ENCODE measurements around the gene FAM118B.
A peak's percentile ranks its signal among the peaks of the same experiment; 100 is the strongest.
"Not testable (repeated sequence)": the region's sequence is repeated elsewhere in the genome, so short reads cannot be mapped to it uniquely, and the experiment has no call there.

Gene FAM118B

DNA sequence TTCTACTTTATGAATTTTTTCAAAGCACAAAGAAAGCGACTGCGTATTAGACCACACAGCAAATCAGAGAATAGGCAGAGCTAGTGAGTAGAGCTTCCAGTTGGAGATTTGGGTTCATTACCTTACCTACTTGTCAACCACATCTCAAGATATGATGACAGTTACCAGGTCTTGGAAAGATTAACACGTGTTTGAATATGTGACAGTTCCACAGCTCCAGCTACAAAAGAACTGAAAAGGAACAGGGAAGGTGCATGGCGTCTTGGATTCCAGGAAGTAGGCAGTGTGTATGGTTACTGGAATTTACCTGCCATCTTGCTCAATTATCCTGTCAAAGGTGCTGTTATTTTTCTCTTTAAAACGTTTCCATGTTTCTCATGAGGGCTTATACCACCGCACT lies 76.7 kb downstream of the FAM118B start:
- Histone ChIP-seq H3K36me3 (ENCODE audit: insufficient read depth, low read length) (no peaks in the 10 kb centered on the region), H3K27me3 (ENCODE audit: insufficient read depth, low read length) (no peaks in the 10 kb centered on the region), H3K4me3 (ENCODE audit: low read depth, low read length) (no peak overlapping the region), H3K79me2 (ENCODE audit: control insufficient read depth, insufficient read depth, low read length, unreplicated experiment) (peaks cover 7% of the 10 kb centered on the region), H3K27ac (ENCODE audit: low read depth, low read length) (no peak overlapping the region), H2AFZ (ENCODE audit: low read length, unreplicated experiment) (no peak overlapping the region), H3K4me1 (ENCODE audit: control insufficient read depth, insufficient read depth, low read length, unreplicated experiment) (no peaks in the 10 kb centered on the region)

GRCh38 chr11:126290887-126291286 lies 79.3 kb downstream of the FAM118B start:
- no peaks in the 10 kb centered on the region for H3K27me3 ChIP-seq (ENCODE audit: insufficient read depth, low read length)
- H3K27ac ChIP-seq (ENCODE audit: low read depth, low read length) = no peak overlapping the region
- peaks cover 5% of the 10 kb centered on the region; the same call in 1 of the 2 replicates for H3K36me3 ChIP-seq (ENCODE audit: insufficient read depth, low read length)
- peaks cover 4% of the 10 kb centered on the region for H3K79me2 ChIP-seq (ENCODE audit: control insufficient read depth, insufficient read depth, low read length, unreplicated experiment)
- H3K4me1 ChIP-seq (ENCODE audit: control insufficient read depth, insufficient read depth, low read length, unreplicated experiment) = no peaks in the 10 kb centered on the region
- no peak overlapping the region for H2AFZ ChIP-seq (ENCODE audit: low read length, unreplicated experiment)
- H3K4me3 ChIP-seq (ENCODE audit: low read depth, low read length) = no peak overlapping the region

DNA sequence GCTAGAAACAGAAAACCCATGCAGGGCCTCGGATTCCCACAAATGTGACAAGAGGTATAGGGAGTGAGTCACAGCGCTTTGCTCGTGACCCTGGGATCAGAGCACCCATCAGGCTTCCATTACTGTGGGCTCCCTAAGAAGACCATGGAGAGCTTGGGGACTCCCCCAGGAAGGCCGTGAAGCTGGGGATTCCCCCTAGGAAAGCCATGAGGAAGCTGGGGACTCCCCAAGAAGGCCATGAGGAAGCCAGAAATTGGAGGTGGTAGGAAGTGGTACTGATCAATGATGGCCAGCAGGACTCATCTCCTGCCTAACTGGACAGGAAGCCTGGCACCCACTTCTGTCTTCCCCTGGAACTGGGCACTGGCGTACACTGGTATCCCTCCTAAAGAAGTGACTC lies 82.1 kb downstream of the FAM118B start:
- H3K4me3 ChIP-seq (ENCODE audit: low read depth, low read length) = no peak overlapping the region
- H3K79me2 ChIP-seq (ENCODE audit: control insufficient read depth, insufficient read depth, low read length, unreplicated experiment) = no peaks in the 10 kb centered on the region
- no peaks in the 10 kb centered on the region for H3K27me3 ChIP-seq (ENCODE audit: insufficient read depth, low read length)
- no peak overlapping the region for H3K27ac ChIP-seq (ENCODE audit: low read depth, low read length)
- H2AFZ ChIP-seq (ENCODE audit: low read length, unreplicated experiment) = no peak overlapping the region
- H3K36me3 ChIP-seq (ENCODE audit: insufficient read depth, low read length) = peaks cover 7% of the 10 kb centered on the region; the same call in 1 of the 2 replicates
- no peaks in the 10 kb centered on the region for H3K4me1 ChIP-seq (ENCODE audit: control insufficient read depth, insufficient read depth, low read length, unreplicated experiment)

- Histone ChIP-seq H2AFZ (ENCODE audit: low read length, unreplicated experiment) (no peak overlapping the region), H3K4me1 (ENCODE audit: control insufficient read depth, insufficient read depth, low read length, unreplicated experiment) (no peaks in the 10 kb centered on the region), H3K4me3 (ENCODE audit: low read depth, low read length) (no peak overlapping the region), H3K27me3 (ENCODE audit: insufficient read depth, low read length) (no peaks in the 10 kb centered on the region), H3K36me3 (ENCODE audit: insufficient read depth, low read length) (peaks cover 7% of the 10 kb centered on the region; the same call in 1 of the 2 replicates), H3K27ac (ENCODE audit: low read depth, low read length) (no peak overlapping the region), H3K79me2 (ENCODE audit: control insufficient read depth, insufficient read depth, low read length, unreplicated experiment) (peaks cover 7% of the 10 kb centered on the region)
Measured at GRCh38 chr11:126297004-126297403, 85.4 kb downstream of the FAM118B start.

- H2AFZ ChIP-seq (ENCODE audit: low read length, unreplicated experiment) = peak within 1 kb of the TSS; percentile 87
- H3K79me2 ChIP-seq (ENCODE audit: control insufficient read depth, insufficient read depth, low read length, unreplicated experiment) = peaks cover 18% of the 10 kb centered on the region
- 0 out of 2 replicates have a peak, but pooled peaks cover 2% of the 10 kb centered on the region for H3K36me3 ChIP-seq (ENCODE audit: insufficient read depth, low read length)
- H3K27ac ChIP-seq (ENCODE audit: low read depth, low read length) = peak within 1 kb of the TSS; percentile 81
- H3K27me3 ChIP-seq (ENCODE audit: insufficient read depth, low read length) = no peaks in the 10 kb centered on the region
- H3K4me1 ChIP-seq (ENCODE audit: control insufficient read depth, insufficient read depth, low read length, unreplicated experiment) = no peaks in the 10 kb centered on the region
- peak within 1 kb of the TSS; percentile 89 for H3K4me3 ChIP-seq (ENCODE audit: low read depth, low read length)
Measured at GRCh38 chr11:126303623-126304456, 92.3 kb downstream of the FAM118B start, which contains the start of gene DCPS. DCPS (plus strand) TSS chr11:126304060; CDS start chr11:126304081, 21 bp downstream.

DNA sequence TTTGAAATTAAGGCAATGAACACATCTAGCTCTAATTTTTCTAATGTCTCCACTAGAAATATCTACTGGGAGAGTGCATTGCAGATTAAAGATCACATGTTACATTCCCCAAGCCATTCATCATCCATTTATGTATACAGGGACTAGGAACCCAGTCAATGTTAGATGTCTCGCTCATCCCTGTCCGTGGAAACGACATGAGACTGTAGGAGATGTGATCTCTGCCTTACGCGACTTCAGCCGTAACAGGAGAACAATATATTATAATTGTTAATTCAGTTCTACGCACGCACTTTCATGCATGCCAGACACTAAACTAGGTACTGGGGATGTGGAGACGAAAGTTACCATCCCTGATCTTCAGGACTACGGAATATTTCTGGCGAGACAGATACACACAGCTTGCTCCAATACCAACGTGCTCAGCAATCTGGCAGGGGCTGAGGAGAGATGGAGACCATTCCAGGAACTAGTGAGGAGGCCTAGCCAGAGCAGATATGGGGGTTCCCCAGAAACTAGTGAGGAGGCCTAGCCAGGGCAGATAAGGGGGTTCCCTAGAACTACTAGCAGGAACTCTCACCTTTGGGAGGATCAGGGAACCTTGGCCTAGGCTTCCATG lies 93.0 kb downstream of the FAM118B start:
- H3K4me1 ChIP-seq (ENCODE audit: control insufficient read depth, insufficient read depth, low read length, unreplicated experiment) = no peaks in the 10 kb centered on the region
- 0 out of 2 replicates have a peak, but pooled peaks cover 2% of the 10 kb centered on the region for H3K36me3 ChIP-seq (ENCODE audit: insufficient read depth, low read length)
- peak overlapping the region; percentile 89 for H3K4me3 ChIP-seq (ENCODE audit: low read depth, low read length)
- H3K27ac ChIP-seq (ENCODE audit: low read depth, low read length) = peak overlapping the region; percentile 81; the same call in 1 of the 2 replicates
- no peaks in the 10 kb centered on the region for H3K27me3 ChIP-seq (ENCODE audit: insufficient read depth, low read length)
- peak overlapping the region; percentile 87 for H2AFZ ChIP-seq (ENCODE audit: low read length, unreplicated experiment)
- H3K79me2 ChIP-seq (ENCODE audit: control insufficient read depth, insufficient read depth, low read length, unreplicated experiment) = peaks cover 18% of the 10 kb centered on the region

DNA sequence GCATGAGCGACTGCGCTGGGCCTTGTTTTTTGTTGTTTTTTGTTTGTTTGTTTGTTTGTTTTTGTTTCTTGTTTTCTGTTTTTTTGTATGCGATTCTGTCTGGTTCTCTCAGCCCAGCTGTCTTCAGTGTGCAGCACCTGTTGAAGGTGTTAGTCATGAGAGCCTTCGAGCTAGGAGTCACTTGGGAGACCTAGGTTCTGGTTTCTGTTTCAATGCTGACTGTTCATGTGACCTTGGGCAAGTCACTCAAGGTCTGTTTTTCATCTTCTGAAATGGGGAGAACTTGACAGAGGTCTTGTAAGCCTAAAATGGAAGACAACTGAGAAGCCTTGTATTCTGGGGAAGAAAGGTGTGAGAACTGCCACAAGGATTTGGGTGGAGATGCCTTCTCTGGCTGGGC lies 94.1 kb downstream of the FAM118B start:
- no peak overlapping the region for H2AFZ ChIP-seq (ENCODE audit: low read length, unreplicated experiment)
- no peaks in the 10 kb centered on the region for H3K4me1 ChIP-seq (ENCODE audit: control insufficient read depth, insufficient read depth, low read length, unreplicated experiment)
- H3K79me2 ChIP-seq (ENCODE audit: control insufficient read depth, insufficient read depth, low read length, unreplicated experiment) = peaks cover 18% of the 10 kb centered on the region
- no peak overlapping the region for H3K27ac ChIP-seq (ENCODE audit: low read depth, low read length)
- no peak overlapping the region for H3K4me3 ChIP-seq (ENCODE audit: low read depth, low read length)
- no peaks in the 10 kb centered on the region for H3K27me3 ChIP-seq (ENCODE audit: insufficient read depth, low read length)
- 0 out of 2 replicates have a peak, but pooled peaks cover 2% of the 10 kb centered on the region for H3K36me3 ChIP-seq (ENCODE audit: insufficient read depth, low read length)

GRCh38 chr11:126307706-126308105 lies 96.1 kb downstream of the FAM118B start:
- no peak overlapping the region for H3K27ac ChIP-seq (ENCODE audit: low read depth, low read length)
- no peaks in the 10 kb centered on the region for H3K4me1 ChIP-seq (ENCODE audit: control insufficient read depth, insufficient read depth, low read length, unreplicated experiment)
- H3K4me3 ChIP-seq (ENCODE audit: low read depth, low read length) = no peak overlapping the region
- H3K36me3 ChIP-seq (ENCODE audit: insufficient read depth, low read length) = no peaks in the 10 kb centered on the region
- no peaks in the 10 kb centered on the region for H3K27me3 ChIP-seq (ENCODE audit: insufficient read depth, low read length)
- H2AFZ ChIP-seq (ENCODE audit: low read length, unreplicated experiment) = no peak overlapping the region
- peaks cover 9% of the 10 kb centered on the region for H3K79me2 ChIP-seq (ENCODE audit: control insufficient read depth, insufficient read depth, low read length, unreplicated experiment)

- Histone ChIP-seq H3K79me2 (ENCODE audit: control insufficient read depth, insufficient read depth, low read length, unreplicated experiment) (peaks cover 4% of the 10 kb centered on the region), H3K4me3 (ENCODE audit: low read depth, low read length) (no peak overlapping the region), H3K27ac (ENCODE audit: low read depth, low read length) (no peak overlapping the region)
Measured at GRCh38 chr11:126308271-126308671, 96.7 kb downstream of the FAM118B start.

DNA sequence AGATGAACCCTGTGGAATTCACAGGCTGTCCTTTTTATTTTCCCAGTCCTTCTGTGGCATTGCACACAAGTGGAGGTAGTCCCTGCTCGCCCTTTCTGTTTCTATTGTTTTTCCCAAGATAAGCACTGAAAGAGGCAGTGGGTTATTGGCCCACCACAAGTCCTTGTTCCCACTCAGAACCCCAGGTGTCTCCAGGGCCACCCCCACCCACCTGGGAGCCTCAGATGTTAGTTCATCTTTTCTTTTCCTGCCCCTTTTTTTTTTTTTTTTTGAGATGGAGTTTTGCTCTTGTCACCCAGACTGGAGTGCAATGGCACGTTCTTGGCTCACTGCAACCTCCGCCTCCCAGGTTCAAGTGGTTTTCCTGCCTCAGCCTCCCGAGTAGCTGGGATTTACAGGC lies 97.2 kb downstream of the FAM118B start:
- H3K4me1 ChIP-seq (ENCODE audit: control insufficient read depth, insufficient read depth, low read length, unreplicated experiment) = not testable (repeated sequence)

More at GRCh38 chr11:126308271-126308671, 96.7 kb downstream of the FAM118B start:
- Histone ChIP-seq H3K27me3 (ENCODE audit: insufficient read depth, low read length) (no peaks in the 10 kb centered on the region), H3K36me3 (ENCODE audit: insufficient read depth, low read length) (no peaks in the 10 kb centered on the region), H3K4me1 (ENCODE audit: control insufficient read depth, insufficient read depth, low read length, unreplicated experiment) (no peaks in the 10 kb centered on the region), H2AFZ (ENCODE audit: low read length, unreplicated experiment) (no peak overlapping the region)

More for the DNA sequence above, 97.2 kb downstream of the FAM118B start:
- not testable (repeated sequence) for H3K4me3 ChIP-seq (ENCODE audit: low read depth, low read length); H3K36me3 ChIP-seq (ENCODE audit: insufficient read depth, low read length); H2AFZ ChIP-seq (ENCODE audit: low read length, unreplicated experiment); H3K27me3 ChIP-seq (ENCODE audit: insufficient read depth, low read length); H3K27ac ChIP-seq (ENCODE audit: low read depth, low read length); H3K79me2 ChIP-seq (ENCODE audit: control insufficient read depth, insufficient read depth, low read length, unreplicated experiment)
